ENCODE measurements around the gene AKAP13. TPM values are rescaled to one million over a fixed set of nuclear protein-coding genes. Genes with fewer than 3 reads are reported as not detected.

AKAP13 gene
- total RNA-seq, 1 experiment from 2014 or later = 75.3 TPM

DNA sequence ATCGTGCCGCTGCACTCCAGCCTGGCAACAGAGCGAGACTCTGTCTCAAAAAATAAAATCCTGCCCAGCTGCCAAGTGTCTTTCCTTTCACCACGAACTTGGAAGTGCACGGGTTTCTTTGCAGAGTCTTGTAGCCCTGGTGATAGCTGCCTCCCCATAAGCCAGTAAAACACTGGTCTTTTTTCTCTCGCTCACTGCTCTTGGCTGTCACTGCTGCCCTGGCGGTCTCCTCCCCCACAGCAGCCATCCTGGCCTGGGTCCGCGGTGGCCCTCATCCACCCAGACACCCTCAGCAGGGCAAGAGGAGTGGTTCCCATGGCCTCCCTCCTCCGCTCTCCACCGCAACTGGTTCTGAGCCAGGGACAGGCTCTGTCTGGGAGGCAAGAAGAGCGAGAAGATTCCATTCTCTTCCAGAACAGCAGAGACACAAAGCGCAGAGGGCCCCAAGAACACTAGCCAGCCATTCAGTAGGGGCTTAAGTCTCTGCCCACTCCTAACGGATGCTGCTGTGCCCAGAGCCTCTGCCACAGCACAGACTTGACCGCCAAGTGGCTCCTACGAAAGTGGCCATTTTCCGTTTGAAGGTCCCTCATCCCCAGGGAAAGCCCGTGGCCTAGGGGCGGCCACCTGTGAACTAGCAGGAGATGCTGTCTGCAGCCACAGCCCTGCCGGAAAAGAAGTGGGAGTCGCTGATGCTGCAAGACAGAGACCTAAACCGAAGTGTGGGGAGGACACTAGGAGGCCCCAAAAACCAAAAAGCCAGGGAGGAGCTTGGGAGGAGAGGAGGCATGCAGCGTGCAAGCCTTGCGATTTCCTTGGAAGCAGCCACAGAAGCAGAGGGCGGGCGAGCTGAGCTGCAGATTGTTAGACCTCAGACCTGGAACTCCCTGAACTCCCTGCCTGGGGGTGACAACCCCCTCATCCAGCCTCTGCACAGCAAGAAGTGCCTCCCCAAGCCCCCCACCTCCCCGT is 370.2 kb downstream of the AKAP13 start:
- Histone ChIP-seq H3K4me3 (no peak overlapping the region), H3K36me3 (peaks cover 10% of the 10 kb centered on the region)

DNA sequence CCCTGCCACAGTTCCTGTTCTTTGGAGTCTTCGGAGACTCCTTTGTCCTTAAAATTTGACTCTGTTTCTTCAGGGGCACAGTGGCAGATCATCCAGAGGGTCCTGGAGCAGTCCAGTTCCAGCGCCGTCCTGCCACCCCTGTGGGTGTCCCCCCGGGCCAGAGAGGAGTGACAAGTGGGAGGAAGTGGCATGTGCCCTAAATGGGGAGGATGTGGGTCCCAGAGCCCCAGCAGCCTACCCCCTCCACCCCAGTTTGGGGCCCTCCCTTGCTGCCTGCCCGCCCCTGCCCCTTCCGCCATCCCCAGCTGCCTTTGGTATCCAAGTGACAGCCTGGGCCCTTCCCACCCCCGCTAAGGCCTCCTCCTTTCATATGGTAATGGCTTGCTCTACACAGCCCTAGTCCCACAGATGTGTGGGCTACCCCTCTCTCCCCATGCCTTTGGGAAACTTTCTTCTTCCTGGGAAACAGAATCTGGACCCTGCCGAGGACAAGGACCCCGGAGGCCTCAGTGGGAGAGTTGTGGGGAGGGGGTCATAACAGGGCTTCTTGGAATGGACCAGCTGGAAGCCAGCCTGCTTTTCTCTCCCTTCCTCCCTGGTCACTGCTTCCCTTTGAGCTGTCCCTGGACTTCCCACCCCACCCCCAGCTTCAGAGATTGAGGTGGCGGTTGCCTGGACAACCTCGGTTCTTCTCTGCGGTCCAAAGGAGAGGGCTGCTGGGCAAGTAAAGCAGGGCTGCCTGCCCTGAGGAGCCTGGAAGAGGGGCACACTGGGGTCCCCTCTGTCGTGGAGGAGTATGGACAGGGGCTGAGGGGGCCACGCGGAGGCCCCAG is 371.1 kb downstream of the AKAP13 start:
- Histone ChIP-seq H3K27ac (no peak overlapping the region), H3K9me3 (replicated peaks) (no peaks in the 10 kb centered on the region), H3K4me3 (no peak overlapping the region), H3K4me1 (peaks cover 4% of the 10 kb centered on the region; the same call in 1 of the 2 replicates), H3K27me3 (no peaks in the 10 kb centered on the region), H3K36me3 (peaks cover 5% of the 10 kb centered on the region; the same call in 1 of the 2 replicates)
- no peak for DNase-seq

More for the DNA sequence above, 370.2 kb downstream of the AKAP13 start:
- no peaks in the 10 kb centered on the region for H3K27me3 ChIP-seq
- no peak for DNase-seq
- no peaks in the 10 kb centered on the region for H3K9me3 ChIP-seq (replicated peaks)
- H3K4me1 ChIP-seq = peaks cover 4% of the 10 kb centered on the region; the same call in 1 of the 2 replicates
- no peak overlapping the region for H3K27ac ChIP-seq

DNA sequence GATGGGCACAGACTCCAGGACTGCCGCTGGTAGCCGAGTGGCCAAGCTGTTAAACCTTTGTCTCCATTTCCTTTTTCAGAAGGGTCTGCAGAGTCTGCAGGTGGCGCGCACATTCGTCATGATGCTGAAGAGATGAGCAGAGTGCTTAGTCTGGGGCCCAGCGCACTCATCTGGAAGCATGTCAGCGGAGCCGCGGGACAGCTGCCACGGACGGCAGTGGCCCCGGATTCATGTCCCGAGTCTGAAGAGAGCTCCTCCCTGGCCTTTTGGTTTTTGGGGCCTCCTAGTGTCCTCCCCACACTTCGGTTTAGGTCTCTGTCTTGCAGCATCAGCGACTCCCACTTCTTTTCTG is 371.7 kb downstream of the AKAP13 start:
- H3K4me3 ChIP-seq = no peak overlapping the region
- peaks cover 4% of the 10 kb centered on the region; the same call in 1 of the 2 replicates for H3K4me1 ChIP-seq
- H3K36me3 ChIP-seq = peaks cover 5% of the 10 kb centered on the region; the same call in 1 of the 2 replicates
- no peak for DNase-seq
- no peak overlapping the region for H3K27ac ChIP-seq
- no peaks in the 10 kb centered on the region for H3K27me3 ChIP-seq
- H3K9me3 ChIP-seq (replicated peaks) = no peaks in the 10 kb centered on the region

GRCh38 chr15:85752491-85752961 is 372.1 kb downstream of the AKAP13 start:
- no peak for DNase-seq
- Histone ChIP-seq H3K36me3 (peaks cover 5% of the 10 kb centered on the region; the same call in 1 of the 2 replicates), H3K4me3 (no peak overlapping the region), H3K9me3 (replicated peaks) (no peaks in the 10 kb centered on the region), H3K27ac (no peak overlapping the region), H3K27me3 (no peaks in the 10 kb centered on the region), H3K4me1 (peaks cover 4% of the 10 kb centered on the region; the same call in 1 of the 2 replicates)

GRCh38 chr15:85753261-85753660 is 372.9 kb downstream of the AKAP13 start:
- no peak for DNase-seq
- H3K4me1 ChIP-seq = peaks cover 4% of the 10 kb centered on the region; the same call in 1 of the 2 replicates
- no peak overlapping the region for H3K27ac ChIP-seq
- H3K27me3 ChIP-seq = no peaks in the 10 kb centered on the region
- no peak overlapping the region for H3K4me3 ChIP-seq
- H3K9me3 ChIP-seq (replicated peaks) = no peaks in the 10 kb centered on the region
- H3K36me3 ChIP-seq = peaks cover 5% of the 10 kb centered on the region; the same call in 1 of the 2 replicates

GRCh38 chr15:85753791-85754452 is 373.5 kb downstream of the AKAP13 start:
- Histone ChIP-seq H3K9me3 (replicated peaks) (no peaks in the 10 kb centered on the region), H3K27me3 (no peaks in the 10 kb centered on the region), H3K4me3 (no peak overlapping the region), H3K36me3 (peaks cover 1% of the 10 kb centered on the region; the same call in 1 of the 2 replicates), H3K4me1 (peaks cover 4% of the 10 kb centered on the region; the same call in 1 of the 2 replicates), H3K27ac (no peak overlapping the region)
- no peak for DNase-seq

GRCh38 chr15:85754989-85755388 is 374.6 kb downstream of the AKAP13 start:
- Histone ChIP-seq H3K4me1 (peaks cover 4% of the 10 kb centered on the region; the same call in 1 of the 2 replicates), H3K9me3 (replicated peaks) (no peaks in the 10 kb centered on the region), H3K36me3 (no peaks in the 10 kb centered on the region), H3K27ac (no peak overlapping the region), H3K4me3 (no peak overlapping the region), H3K27me3 (no peaks in the 10 kb centered on the region)
- DNase-seq = peak; percentile 74 to 78

GRCh38 chr15:85755471-85755870 is 375.1 kb downstream of the AKAP13 start:
- Histone ChIP-seq H3K36me3 (no peaks in the 10 kb centered on the region), H3K27me3 (no peaks in the 10 kb centered on the region), H3K4me3 (no peak overlapping the region), H3K27ac (no peak overlapping the region), H3K4me1 (peaks cover 4% of the 10 kb centered on the region; the same call in 1 of the 2 replicates), H3K9me3 (replicated peaks) (no peaks in the 10 kb centered on the region)
- DNase-seq = no peak

DNA sequence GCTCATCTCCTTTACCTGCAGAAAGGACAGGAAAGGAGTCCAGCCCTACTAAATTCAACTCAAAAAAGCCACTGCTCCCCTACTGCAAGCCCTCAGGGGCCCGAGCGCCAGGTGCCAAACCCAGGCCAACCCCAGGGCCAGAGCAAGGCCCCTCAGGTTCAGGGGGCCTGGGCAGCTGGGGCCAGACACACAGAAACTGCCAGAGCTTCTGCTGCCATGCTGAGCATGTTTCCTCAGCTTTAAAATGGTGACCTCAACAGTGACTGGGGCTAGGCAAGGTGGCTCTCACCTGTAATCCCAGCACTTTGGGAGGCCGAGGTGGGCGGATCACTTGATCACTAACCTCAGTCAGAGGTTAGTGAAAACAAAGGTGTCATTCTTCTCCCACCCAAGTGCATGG is 375.5 kb downstream of the AKAP13 start:
- Histone ChIP-seq H3K9me3 (replicated peaks) (no peaks in the 10 kb centered on the region), H3K4me1 (peaks cover 4% of the 10 kb centered on the region; the same call in 1 of the 2 replicates), H3K27ac (no peak overlapping the region), H3K27me3 (no peaks in the 10 kb centered on the region), H3K36me3 (no peaks in the 10 kb centered on the region), H3K4me3 (no peak overlapping the region)
- no peak for DNase-seq

GRCh38 chr15:85756411-85757072 is 376.1 kb downstream of the AKAP13 start:
- H3K4me1 ChIP-seq = peaks cover 4% of the 10 kb centered on the region; the same call in 1 of the 2 replicates
- DNase-seq = no peak
- no peak overlapping the region for H3K4me3 ChIP-seq
- H3K27ac ChIP-seq = no peak overlapping the region
- no peaks in the 10 kb centered on the region for H3K9me3 ChIP-seq (replicated peaks)
- no peaks in the 10 kb centered on the region for H3K27me3 ChIP-seq
- no peaks in the 10 kb centered on the region for H3K36me3 ChIP-seq

DNA sequence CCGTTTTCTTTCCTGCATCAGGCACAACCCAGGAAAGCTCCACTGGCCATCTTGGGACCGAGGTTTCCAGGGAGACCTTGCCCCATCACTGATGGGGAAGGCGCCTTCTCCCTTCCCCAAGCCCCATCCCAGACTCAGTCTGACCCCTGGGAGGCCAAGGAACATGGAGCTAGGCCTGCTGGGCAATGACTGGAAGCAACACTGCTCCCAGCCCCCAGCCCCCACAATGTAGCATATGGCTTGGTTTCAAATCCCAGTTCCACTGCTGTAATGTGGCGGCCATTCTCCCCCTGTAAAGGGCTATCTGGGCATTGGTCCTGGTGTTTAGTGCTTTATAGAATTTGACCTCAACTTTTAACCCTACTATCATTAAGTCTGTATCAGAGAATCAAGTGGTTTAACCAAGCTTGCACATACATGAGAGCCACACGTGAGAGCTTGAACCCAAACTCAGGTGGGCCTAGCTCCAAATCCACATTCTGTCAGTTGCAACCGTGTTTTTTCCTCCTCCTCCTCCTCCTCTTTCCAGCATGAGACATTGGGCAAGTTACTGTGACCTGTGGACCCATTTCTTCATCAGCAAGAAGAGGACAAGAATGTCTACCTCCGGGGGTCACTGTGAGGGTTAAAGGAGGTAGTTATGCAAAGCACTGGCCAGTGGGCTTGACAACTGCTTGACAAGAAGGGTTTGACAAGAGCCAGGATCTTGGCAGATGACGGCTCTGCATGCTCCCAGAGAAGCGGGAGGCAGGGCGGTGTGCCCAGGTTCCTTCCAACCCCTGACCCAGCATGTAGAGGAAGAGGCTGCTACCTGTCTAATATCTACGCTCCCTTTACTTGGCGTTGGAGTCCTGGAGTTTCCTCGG is 376.9 kb downstream of the AKAP13 start:
- Histone ChIP-seq H3K27ac (no peak overlapping the region), H3K4me3 (no peak overlapping the region), H3K36me3 (no peaks in the 10 kb centered on the region), H3K9me3 (replicated peaks) (no peaks in the 10 kb centered on the region), H3K4me1 (peaks cover 9% of the 10 kb centered on the region), H3K27me3 (no peaks in the 10 kb centered on the region)
- DNase-seq = no peak

GRCh38 chr15:85757939-85758654 is 377.7 kb downstream of the AKAP13 start:
- Histone ChIP-seq H3K9me3 (replicated peaks) (no peaks in the 10 kb centered on the region), H3K27me3 (no peaks in the 10 kb centered on the region), H3K4me3 (no peak overlapping the region), H3K4me1 (peaks cover 15% of the 10 kb centered on the region), H3K27ac (no peak overlapping the region), H3K36me3 (no peaks in the 10 kb centered on the region)
- DNase-seq = no peak

DNA sequence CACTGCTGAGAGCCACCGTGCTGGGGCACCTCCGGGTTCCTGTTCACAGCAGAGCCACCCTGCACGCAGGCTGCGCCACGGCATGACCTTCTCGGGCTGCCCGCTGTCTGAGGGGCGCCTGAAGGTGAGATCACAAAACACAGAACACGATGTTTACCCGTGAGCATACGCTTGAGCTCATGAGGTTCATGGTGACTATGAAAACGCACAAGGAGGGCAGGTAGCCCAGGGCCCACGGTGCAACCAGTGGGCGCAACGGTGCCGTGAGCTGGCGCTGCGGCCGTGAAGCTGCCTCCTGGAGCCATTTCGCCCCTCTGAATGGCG is 378.2 kb downstream of the AKAP13 start:
- DNase-seq = no peak
- Histone ChIP-seq H3K27me3 (no peaks in the 10 kb centered on the region), H3K4me3 (no peak overlapping the region), H3K27ac (no peak overlapping the region), H3K9me3 (replicated peaks) (no peaks in the 10 kb centered on the region), H3K4me1 (peaks cover 19% of the 10 kb centered on the region), H3K36me3 (no peaks in the 10 kb centered on the region)

Measured in SJCRH30 (cell line).